GM18907 (cell line): ENCODE data around the gene CDK5R2.
A peak's percentile ranks its signal among the peaks of the same experiment; 100 is the strongest.
"Not testable (repeated sequence)": the region's sequence is repeated elsewhere in the genome, so short reads cannot be mapped to it uniquely, and the experiment has no call there.

Experiments used
- ATAC-seq: cut with Tn5 transposase; IDR thresholded peaks from one replicate; pipeline ENCODE4 v1.9.1; 2021; ENCODE audit warnings: mild to moderate bottlenecking, moderate library complexity; ENCODE audit not compliant: unreplicated experiment

Gene CDK5R2

GRCh38 chr2:218959141-218959731 lies at the start of gene CDK5R2:
CDK5R2 (plus strand) TSS chr2:218959666; CDS start chr2:218959821, 155 bp downstream.
- ATAC-seq, result peak; percentile 93

- no peak for ATAC-seq
These were observed 48.7 kb upstream of the CDK5R2 start for GRCh38 chr2:218910741-218911140.

- ATAC-seq, result no peak
These were observed 39.0 kb upstream of the CDK5R2 start for GRCh38 chr2:218920504-218920903.

GRCh38 chr2:218924757-218925156 lies 34.7 kb upstream of the CDK5R2 start:
- no peak for ATAC-seq

GRCh38 chr2:218925434-218925833 lies 34.0 kb upstream of the CDK5R2 start:
- ATAC-seq, result no peak

GRCh38 chr2:218927422-218927821 lies 32.0 kb upstream of the CDK5R2 start:
- no peak for ATAC-seq

GRCh38 chr2:218927876-218928275 lies 31.6 kb upstream of the CDK5R2 start:
- ATAC-seq, result no peak

- not testable (repeated sequence) for ATAC-seq
These were observed 29.0 kb upstream of the CDK5R2 start for GRCh38 chr2:218930488-218930887.

- not testable (repeated sequence) for ATAC-seq
These were observed 27.7 kb upstream of the CDK5R2 start for GRCh38 chr2:218931751-218932150.

GRCh38 chr2:218944759-218945404 lies 14.6 kb upstream of the CDK5R2 start:
- no peak for ATAC-seq

- ATAC-seq, result no peak
These were observed 12.8 kb upstream of the CDK5R2 start for GRCh38 chr2:218946621-218947020.

GRCh38 chr2:218952160-218952559 lies 7.3 kb upstream of the CDK5R2 start:
- no peak for ATAC-seq

- no peak for ATAC-seq
These were observed 6.0 kb upstream of the CDK5R2 start for GRCh38 chr2:218953366-218953954.

GRCh38 chr2:218954541-218955300 lies 4.7 kb upstream of the CDK5R2 start:
- no peak for ATAC-seq

GRCh38 chr2:218956039-218956438 lies 3.4 kb upstream of the CDK5R2 start:
- no peak for ATAC-seq

GRCh38 chr2:218957671-218958070 lies 1.8 kb upstream of the CDK5R2 start:
- ATAC-seq, result no peak

- ATAC-seq, result no peak
These were observed 1.2 kb upstream of the CDK5R2 start for GRCh38 chr2:218958276-218958675.

GRCh38 chr2:218959761-218960308 lies 369 bp downstream of the CDK5R2 start:
- no peak for ATAC-seq

GRCh38 chr2:218960309-218961165 lies 1.1 kb downstream of the CDK5R2 start:
- ATAC-seq, result no peak

GRCh38 chr2:218961229-218961628 lies 1.8 kb downstream of the CDK5R2 start:
- no peak for ATAC-seq
